WTC11 (cell line): ENCODE results near the gene CADM4. TPM values are rescaled to one million over a fixed set of nuclear protein-coding genes. Genes with fewer than 3 reads are reported as not detected.

Source experiments
- ATAC-seq: fragments of 200-7000 bp; cut with Tn5 transposase; 2 replicates; pipeline ENCODE4 v1.10.0; 2021; ENCODE audit warnings: mild to moderate bottlenecking, moderate library complexity
- CTCF ChIA-PET: fragments of 300-600 bp; sonication (Branson Sonifier 250); formaldehyde crosslinking; loops from one replicate; lab custom pipeline; 2021; ENCODE audit warnings: antibody characterized with exemption; lab: Charles Lee
- POLR2A ChIA-PET: fragments of 350-600 bp; sonication (Branson Sonifier 250); formaldehyde crosslinking; loops from one replicate; lab custom pipeline; 2021; ENCODE audit warnings: antibody characterized with exemption; lab: Charles Lee
- DNase-seq: peaks from one replicate; pipeline ENCODE4 v3.0.0; 2021; ENCODE audit warnings: low spot score
- H3K27ac Mint-ChIP-seq: 2 replicates; pipeline ENCODE4 v1.8.0; 2021; ENCODE audit warnings: mixed read lengths
- H3K27me3 Mint-ChIP-seq: 2 replicates; pipeline ENCODE4 v1.8.0; 2021; ENCODE audit warnings: low read depth, mild to moderate bottlenecking, moderate library complexity, mixed read lengths
- H3K36me3 Mint-ChIP-seq: 2 replicates; pipeline ENCODE4 v1.8.0; 2021; ENCODE audit warnings: mixed read lengths
- H3K4me1 Mint-ChIP-seq: 2 replicates; pipeline ENCODE4 v1.8.0; 2022; ENCODE audit warnings: mixed read lengths
- H3K4me3 Mint-ChIP-seq: 2 replicates; pipeline ENCODE4 v1.8.0; 2021; ENCODE audit warnings: mild to moderate bottlenecking, moderate library complexity, mixed read lengths
- H3K9me3 Mint-ChIP-seq: 2 replicates; pipeline ENCODE4 v1.8.0; 2021; ENCODE audit warnings: mixed read lengths
- CTCF ChIP-seq: fragments of 200-600 bp; IDR thresholded peaks from 2 replicates; pipeline ENCODE4 v1.8.0; 2022; ENCODE audit warnings: antibody characterized with exemption
- JUN ChIP-seq: sonication (generic); formaldehyde crosslinking; IDR thresholded peaks from 2 replicates; pipeline ENCODE4 v1.8.0; 2023; ENCODE audit warnings: mild to moderate bottlenecking, missing genetic modification reagents
- NR2C2 ChIP-seq: sonication (generic); formaldehyde crosslinking; IDR thresholded peaks from 2 replicates; pipeline ENCODE4 v1.8.0; 2022; ENCODE audit warnings: mild to moderate bottlenecking, missing genetic modification reagents
- PRDM15 ChIP-seq: sonication (generic); formaldehyde crosslinking; IDR thresholded peaks from 2 replicates; pipeline ENCODE4 v1.8.0; 2022; ENCODE audit warnings: missing genetic modification reagents
- RELA ChIP-seq: sonication (generic); formaldehyde crosslinking; IDR thresholded peaks from 2 replicates; pipeline ENCODE4 v1.8.1; 2022; ENCODE audit warnings: missing genetic modification reagents, mild to moderate bottlenecking, borderline replicate concordance
- TP53 ChIP-seq: sonication (generic); formaldehyde crosslinking; IDR thresholded peaks from 2 replicates; pipeline ENCODE4 v1.8.1; 2023; ENCODE audit warnings: mild to moderate bottlenecking, missing genetic modification reagents
- ZMAT4 ChIP-seq: fragments of 250-450 bp; sonication (Bioruptor Pico); IDR thresholded peaks from 2 replicates; pipeline ENCODE4 v1.9.0; 2021; ENCODE audit warnings: mild to moderate bottlenecking
- ZNF512 ChIP-seq: sonication (generic); formaldehyde crosslinking; IDR thresholded peaks from 2 replicates; pipeline ENCODE4 v1.8.1; 2022; ENCODE audit warnings: missing genetic modification reagents, borderline replicate concordance
- ZNF532 ChIP-seq: fragments of 250-450 bp; sonication (Bioruptor Pico); IDR thresholded peaks from 2 replicates; pipeline ENCODE4 v1.9.0; 2021; ENCODE audit warnings: mild to moderate bottlenecking, borderline replicate concordance
- total RNA-seq: library from RNA; stranded (reverse); gene quantifications from 3 replicates; pipeline ENCODE4 v1.2.3, GENCODE V29; 2021

CADM4 gene
- total RNA-seq, 1 experiment from 2014 or later, result 13.3 TPM

GRCh38 chr19:43643326-43643725, 3.7 kb upstream of the CADM4 start:
- Mint-ChIP-seq H3K27me3 (peaks cover 66% of the 10 kb centered on the region), H3K36me3 (peaks cover 21% of the 10 kb centered on the region), H3K4me1 (peaks cover 9% of the 10 kb centered on the region), H3K27ac (no peak overlapping the region), H3K9me3 (peaks cover 21% of the 10 kb centered on the region), H3K4me3 (no peak overlapping the region)
- no peak for ATAC-seq
- no peak for TF ChIP-seq ZMAT4
- POLR2A ChIA-PET, result interaction anchor here (1.0 kb wide), 1 partner anchor 49 kb away, joined by 3 read pairs; no protein-coding TSS in a partner anchor
- CTCF ChIA-PET, result no interaction called here
- no peak for DNase-seq

GRCh38 chr19:43642531-43642930, 2.9 kb upstream of the CADM4 start:
- DNase-seq (no peak), ATAC-seq (no peak)
- Mint-ChIP-seq H3K27ac (no peak overlapping the region), H3K4me3 (no peak overlapping the region), H3K9me3 (peaks cover 14% of the 10 kb centered on the region), H3K27me3 (peaks cover 72% of the 10 kb centered on the region), H3K36me3 (peaks cover 13% of the 10 kb centered on the region), H3K4me1 (peaks cover 9% of the 10 kb centered on the region)
- CTCF ChIA-PET, result interaction anchor here (1.7 kb wide), 1 partner anchor 107 kb away, joined by 3 read pairs; no protein-coding TSS in a partner anchor
- POLR2A ChIA-PET, result no interaction called here
- TF ChIP-seq ZNF512 (CRISPR knock-in tag) (no peak), PRDM15 (CRISPR knock-in tag) (no peak)

- ATAC-seq, result no peak
- H3K4me1 Mint-ChIP-seq, result peaks cover 14% of the 10 kb centered on the region
- CTCF ChIA-PET, result interaction anchor here (0.5 to 1.7 kb wide), 10 partner anchors 9 to 214 kb away, joined by 3 to 9 read pairs (median 3); partner anchors contain the start of genes IRGQ, ZNF575 and ZNF576
- POLR2A ChIA-PET, result no interaction called here
- peaks cover 81% of the 10 kb centered on the region for H3K27me3 Mint-ChIP-seq
- no peak overlapping the region for H3K27ac Mint-ChIP-seq
- H3K36me3 Mint-ChIP-seq, result peaks cover 4% of the 10 kb centered on the region
- peak overlapping the region; percentile 53 for H3K4me3 Mint-ChIP-seq
- no peak for DNase-seq
- TF ChIP-seq JUN (CRISPR knock-in tag), result no peak
- TF ChIP-seq NR2C2 (CRISPR knock-in tag), result no peak
- TF ChIP-seq CTCF, result no peak
- no peak for TF ChIP-seq RELA (CRISPR knock-in tag)
- no peak for TF ChIP-seq TP53
- 0 out of 2 replicates have a peak, but pooled peaks have one; percentile 45 for TF ChIP-seq ZNF532 (CRISPR knock-in tag)
- no peak for TF ChIP-seq PRDM15 (CRISPR knock-in tag)
- TF ChIP-seq, all 79 proteins: peak for 1
- H3K9me3 Mint-ChIP-seq, result peaks cover 5% of the 10 kb centered on the region
Measured at GRCh38 chr19:43641333-43641732, 1.7 kb upstream of the CADM4 start.
